DND-41 (cell line): ENCODE data around the gene DLX1.

ENCODE experiments used
- EZH2 ChIP-seq: IDR thresholded peaks from 3 replicates; pipeline ENCODE4 v1.6.1; 2012; ENCODE audit warnings: borderline replicate concordance, low read depth, mild to moderate bottlenecking, moderate library complexity, low read length, inconsistent platforms; ENCODE audit not compliant: severe bottlenecking
- TF ChIP-seq, protein P1 (sequence below): IDR thresholded peaks from 2 replicates; pipeline ENCODE4 v1.5.1; 2012; ENCODE audit warnings: borderline replicate concordance, low read length, moderate library complexity, mild to moderate bottlenecking; ENCODE audit not compliant: poor library complexity, severe bottlenecking; ENCODE audit errors: extremely low read depth

DNA sequence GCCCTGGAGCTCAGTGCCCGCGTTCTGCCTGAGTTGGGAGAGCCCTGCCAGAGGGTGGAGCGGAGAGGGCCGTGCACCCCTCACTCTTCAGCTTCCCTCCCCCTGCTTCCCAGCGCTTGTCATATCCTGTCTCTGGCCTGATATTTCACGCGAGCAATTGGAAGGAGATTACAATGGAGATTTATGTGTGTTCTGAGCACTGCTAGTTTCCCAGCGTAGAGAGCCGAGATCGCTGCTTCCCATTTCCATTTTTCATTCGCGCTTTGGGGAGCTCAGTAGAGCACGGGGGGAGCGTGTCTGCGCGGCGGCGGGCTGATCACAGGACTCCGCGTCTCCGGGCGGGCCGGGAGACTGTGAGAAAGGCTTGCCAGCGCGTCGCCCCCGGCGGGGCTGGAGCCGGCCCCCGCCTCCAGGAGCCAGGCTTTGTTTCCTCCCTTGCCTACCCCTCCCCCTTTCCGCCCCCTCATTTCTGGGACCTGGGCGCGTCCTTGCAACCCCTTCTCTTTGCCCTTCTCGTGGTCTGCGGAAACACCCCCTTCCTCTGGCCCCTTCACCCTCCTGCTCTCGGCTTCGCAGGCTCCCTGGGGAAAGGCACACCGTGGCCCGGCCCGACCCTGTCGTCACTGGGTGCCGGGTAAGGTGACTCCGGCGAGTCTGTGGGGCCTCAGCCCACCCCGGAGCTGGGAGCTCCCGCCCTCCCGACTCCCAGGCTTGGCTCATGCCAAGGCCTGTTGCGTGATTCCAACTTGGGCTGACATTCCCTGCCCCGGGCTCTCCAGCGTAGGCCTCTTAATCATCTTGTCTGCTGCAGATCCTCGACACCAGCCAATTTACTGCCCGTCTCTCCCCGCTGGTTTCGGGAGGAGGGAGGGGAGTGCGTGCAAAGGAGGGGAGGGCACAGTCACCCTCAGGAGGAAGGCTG, 11.6 kb downstream of the DLX1 start:
- TF ChIP-seq, protein P1, sequence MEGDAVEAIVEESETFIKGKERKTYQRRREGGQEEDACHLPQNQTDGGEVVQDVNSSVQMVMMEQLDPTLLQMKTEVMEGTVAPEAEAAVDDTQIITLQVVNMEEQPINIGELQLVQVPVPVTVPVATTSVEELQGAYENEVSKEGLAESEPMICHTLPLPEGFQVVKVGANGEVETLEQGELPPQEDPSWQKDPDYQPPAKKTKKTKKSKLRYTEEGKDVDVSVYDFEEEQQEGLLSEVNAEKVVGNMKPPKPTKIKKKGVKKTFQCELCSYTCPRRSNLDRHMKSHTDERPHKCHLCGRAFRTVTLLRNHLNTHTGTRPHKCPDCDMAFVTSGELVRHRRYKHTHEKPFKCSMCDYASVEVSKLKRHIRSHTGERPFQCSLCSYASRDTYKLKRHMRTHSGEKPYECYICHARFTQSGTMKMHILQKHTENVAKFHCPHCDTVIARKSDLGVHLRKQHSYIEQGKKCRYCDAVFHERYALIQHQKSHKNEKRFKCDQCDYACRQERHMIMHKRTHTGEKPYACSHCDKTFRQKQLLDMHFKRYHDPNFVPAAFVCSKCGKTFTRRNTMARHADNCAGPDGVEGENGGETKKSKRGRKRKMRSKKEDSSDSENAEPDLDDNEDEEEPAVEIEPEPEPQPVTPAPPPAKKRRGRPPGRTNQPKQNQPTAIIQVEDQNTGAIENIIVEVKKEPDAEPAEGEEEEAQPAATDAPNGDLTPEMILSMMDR, result no peak
- peak; percentile 56 for TF ChIP-seq EZH2
